Brain pericyte (primary cell): ENCODE measurements around the gene CES2.

ENCODE experiments used
- DNase-seq: peaks from one replicate; pipeline ENCODE4 v3.0.0-alpha.2; 2012; ENCODE audit warnings: low read depth, low spot score

CES2 gene

DNA sequence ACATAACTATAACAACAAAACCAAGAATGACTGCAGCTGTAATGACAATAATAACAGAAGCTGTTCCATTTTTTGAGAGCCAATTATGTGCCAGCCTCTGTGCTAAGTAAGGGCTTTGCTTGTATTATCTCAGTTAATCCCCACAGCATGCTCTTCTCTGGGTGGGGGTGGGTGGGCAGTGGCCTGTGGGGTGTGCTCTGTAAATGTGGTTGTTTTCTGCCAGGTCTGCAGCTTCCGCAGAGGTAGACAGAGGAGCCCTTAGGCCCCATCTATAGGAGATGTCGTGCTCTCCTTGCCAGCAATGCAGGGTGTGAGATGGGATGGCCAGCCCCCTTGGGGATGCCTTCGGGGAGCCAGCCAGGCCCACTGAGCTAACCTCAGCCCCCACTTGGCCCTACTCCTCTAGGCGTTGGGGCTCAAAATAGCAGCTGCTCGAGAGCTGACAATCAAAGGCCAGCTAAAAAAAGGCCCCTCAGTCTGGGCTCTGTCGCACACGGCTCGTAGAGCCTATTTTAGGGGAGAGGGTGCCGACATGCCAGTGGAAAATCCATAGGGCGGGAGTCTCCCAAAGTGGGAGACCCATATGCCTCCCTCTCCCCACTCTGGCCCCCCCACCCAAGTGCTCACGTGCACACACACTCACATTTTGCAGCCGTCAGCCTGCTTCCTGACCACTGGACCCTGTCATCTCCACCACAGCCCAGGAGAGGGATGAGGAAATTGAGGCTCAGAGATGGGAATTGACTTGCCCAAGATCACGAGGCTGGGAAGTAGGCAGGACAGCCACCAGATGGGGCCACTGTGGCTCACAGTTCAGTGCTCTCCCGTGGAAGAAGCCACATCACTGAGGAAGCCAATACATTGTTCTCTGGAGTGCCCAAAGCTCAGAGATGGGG is 32.4 kb upstream of the CES2 start:
- no peak for DNase-seq

DNA sequence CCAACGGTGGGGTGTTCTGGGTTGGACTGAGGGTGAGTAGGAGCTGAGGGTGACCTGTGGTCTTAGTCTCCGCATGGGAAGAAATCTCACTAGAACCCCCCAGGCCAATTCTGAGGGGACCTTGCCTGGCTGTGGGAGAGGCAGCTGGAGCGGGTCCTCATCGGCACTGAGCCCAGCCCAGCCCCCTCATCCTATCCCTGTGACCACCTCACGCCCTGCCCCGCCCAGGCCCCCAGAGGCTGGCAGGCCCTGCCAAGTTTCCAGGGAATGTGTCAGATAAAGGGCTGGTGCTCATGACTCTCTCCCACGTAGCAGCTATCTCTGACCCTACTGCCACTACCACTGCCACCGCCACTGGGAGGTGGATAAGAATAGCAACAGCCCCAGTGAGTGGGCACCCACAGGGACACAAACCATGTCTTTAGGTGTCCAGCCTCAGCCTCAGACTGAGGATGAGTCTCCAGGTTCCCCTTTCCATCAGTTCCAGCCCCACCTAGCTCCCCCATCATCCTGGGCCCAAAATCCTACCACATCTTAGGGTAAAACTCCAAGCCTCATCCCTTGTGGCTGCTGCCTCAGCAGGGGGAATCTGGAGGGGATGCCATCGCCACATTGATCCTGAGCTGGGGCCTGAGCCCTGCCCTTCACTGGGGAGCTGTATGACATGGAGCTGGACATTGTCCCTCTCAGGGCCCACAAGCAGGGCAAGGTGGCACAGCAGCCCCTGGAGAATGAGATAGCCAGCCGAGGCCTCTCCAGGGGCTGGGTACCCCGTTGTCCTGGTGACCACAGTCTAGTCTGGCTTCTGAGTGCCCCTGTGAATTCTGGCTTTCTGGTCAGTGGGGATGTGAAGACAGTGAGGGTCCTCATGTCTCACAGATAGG is 31.5 kb upstream of the CES2 start:
- no peak for DNase-seq

DNA sequence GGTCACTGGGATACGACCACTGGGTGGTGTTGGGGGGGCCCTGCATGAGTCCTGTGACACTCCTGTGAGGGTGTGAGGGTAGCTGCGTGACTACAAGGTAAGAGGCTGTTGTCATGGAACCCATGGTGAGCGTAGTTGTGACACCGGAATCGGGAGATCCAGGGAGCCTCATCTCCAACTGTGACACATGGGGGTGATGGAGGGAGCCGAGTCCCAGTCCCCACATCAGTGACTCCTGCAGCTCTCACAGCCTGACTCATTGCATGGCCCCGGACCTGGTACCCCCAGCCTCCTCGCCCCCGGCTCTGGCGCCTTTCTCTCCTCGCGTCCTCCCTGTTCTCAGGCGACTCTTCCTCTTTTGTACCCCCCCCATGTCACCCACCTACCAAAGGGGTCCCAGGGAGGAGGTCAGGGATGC is 30.9 kb upstream of the CES2 start:
- no peak for DNase-seq

DNA sequence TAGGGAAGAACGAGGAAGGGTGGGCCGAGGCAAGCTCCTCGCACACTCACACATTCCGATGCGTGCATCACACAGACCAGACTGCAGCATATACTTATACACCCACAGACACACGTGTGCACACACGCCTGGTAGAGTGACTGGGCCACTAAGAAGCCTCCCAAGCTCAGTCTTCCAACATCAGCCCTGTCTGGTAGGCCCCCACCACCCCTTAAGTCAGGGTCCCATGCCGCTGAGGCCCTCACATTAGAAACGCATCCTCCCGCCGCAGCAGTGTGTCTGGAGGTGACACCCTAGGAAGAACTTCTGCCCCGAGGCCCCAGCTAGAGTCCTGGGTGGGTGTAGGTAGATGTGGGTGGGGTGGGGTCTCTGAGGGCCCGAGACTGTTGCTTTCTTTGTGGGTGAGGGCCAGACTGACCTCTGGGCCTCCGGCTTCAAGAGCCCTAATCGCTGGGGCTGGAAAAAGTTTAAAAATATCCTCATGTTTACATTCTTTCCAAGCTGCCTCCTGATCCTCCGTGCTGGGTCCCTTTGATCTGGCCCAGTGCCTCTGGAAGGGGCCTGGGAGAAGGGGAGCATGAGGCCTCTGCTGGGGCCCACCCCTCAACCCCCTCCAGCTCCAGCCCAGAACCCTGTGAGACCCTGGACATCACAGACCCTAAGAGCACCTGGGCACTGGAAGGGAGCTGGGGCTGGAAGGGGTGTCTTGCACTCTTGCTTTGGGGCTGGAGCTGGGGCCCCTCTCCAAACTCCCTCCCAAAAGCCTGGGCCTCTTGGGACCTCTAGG is 30.3 kb upstream of the CES2 start:
- DNase-seq: no peak

DNA sequence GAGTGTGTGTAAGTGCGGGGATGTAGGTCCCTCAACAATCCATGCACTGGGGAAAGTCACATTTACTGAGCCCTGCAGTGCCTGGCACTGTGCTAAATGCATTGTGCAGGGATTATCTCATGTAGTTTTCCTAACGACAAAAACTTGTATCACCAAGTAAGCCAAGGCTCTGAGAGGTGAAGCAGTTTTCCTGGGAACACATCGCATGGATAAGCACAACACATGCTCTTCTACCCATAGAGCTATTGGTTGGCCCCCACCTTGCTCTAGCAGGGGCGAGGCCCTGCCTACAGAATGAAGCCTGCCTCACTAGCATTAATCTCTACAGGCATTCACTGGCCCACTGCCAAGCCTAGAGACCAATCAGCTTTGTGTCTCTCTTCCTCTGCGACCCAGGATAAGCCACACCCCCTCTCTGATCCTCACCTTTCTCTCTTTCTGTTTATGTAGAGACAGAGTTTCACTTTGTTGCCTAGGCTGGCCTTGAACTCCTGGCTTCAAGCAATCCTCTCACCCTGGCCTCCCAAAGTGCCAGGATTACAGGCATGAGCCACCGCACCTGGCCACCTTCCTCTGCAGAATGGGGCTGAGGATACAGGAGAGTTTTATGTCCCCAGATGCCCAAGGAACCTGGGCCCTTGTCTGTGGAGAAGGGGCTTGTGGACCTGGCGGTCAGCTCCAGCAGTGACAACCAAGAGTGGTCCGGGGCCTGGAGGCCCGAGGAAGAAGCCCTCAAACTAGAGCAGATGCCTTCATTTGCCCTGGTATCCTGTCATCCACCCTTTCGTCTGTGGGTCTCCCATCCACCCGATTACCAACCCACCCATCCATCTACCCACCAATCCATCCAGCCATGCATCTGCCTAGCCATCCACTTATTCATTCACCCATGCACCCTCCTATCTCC is 29.4 kb upstream of the CES2 start:
- no peak for DNase-seq

DNA sequence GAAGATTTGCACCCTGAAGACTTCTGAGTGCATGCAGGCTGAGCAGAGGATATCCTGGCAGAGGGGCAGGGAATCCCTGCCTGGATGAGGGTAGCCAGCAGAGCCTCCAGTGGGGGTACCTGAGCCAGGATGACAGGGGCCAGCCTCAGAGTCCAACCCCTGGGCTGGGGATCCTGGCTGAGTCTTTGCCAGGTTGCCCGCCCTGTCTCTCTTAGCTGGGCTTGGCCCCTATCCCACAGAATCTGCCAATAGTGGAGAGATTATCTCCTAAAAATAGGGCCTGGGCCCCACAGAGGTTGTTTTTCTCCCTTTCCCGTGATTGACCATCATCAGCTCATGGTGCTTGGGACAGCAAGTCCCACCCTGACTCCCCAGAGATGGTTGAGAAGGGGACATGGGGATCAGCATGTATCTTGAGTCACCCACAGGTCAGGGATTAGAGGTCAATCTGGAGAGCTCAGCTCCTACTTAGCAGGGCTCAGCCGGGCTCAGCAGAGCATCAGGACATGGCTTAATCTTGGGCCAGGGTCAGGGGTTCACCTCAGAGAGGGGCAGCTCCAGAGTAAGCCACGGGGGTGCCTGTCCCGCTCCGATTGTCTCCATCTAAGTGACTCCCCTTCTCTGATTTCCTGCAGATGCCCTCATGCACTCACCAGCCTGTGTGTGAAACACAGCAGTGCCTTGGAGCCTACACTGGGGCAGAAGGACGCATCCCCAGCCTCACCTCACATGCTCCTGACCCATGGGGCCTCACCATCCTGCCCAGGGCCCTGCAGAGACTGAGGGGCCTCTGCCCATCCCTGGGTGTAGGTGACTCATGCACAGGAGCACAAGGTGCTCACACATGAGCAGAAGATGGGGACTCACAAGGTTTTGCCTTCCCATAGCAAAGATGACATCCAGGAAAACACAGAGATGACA is 28.1 kb upstream of the CES2 start:
- DNase-seq: no peak

DNA sequence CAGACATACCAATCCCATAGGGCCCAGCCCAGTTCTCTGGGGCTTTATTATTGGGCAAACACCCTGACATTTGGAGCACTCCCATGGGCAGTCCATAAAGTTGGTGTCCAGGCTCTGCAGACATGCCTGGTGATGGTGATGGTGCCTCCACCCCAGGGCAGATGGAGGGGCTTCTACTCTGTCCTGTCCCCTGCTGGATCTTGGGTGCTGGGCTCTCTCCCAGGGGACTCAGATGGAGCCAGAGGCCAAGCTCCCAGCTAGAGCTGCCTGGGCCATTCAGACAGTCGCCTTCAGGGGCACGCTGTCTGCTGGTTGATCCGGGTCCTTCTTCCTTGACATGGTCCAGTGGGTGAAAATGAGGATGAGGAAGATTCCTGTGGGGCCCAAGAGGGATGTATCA is 27.2 kb upstream of the CES2 start:
- no peak for DNase-seq

DNA sequence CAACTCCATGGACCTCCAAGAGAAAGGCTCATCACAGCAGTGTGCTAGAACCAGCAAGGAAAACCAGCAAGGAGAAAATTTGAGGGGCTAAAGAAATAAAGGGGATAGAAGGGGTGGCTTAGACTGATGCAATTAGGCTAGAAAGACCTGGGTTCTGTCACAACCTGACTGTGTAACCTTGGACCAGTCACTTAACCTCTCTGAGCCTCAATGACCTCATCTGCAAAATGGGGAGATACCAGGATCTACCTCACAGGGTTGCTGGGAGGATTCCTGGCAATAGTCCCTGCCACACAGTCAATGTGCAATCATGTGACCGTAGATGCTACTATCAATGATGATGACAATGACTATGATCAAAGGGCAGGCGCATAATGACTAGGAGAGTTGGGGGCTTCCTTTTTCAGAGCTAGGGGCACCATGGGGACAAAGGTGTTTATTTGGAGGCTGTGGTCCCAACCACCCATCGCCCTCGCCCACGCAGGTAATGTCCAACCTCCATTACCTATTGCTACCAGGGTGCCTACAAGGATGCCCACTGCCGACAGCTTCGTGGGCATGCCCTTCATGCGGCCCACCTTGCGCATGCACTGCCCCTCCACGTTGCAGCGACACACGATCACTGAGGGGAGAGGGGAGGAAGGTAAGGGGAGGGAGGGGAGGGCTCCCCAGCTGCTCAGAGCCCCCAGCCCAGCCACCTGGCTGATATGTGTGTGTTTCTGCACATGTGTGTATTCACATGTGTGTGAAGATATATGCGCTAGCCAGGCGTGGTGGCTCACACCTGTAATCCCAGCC is 26.4 kb upstream of the CES2 start:
- no peak for DNase-seq

DNA sequence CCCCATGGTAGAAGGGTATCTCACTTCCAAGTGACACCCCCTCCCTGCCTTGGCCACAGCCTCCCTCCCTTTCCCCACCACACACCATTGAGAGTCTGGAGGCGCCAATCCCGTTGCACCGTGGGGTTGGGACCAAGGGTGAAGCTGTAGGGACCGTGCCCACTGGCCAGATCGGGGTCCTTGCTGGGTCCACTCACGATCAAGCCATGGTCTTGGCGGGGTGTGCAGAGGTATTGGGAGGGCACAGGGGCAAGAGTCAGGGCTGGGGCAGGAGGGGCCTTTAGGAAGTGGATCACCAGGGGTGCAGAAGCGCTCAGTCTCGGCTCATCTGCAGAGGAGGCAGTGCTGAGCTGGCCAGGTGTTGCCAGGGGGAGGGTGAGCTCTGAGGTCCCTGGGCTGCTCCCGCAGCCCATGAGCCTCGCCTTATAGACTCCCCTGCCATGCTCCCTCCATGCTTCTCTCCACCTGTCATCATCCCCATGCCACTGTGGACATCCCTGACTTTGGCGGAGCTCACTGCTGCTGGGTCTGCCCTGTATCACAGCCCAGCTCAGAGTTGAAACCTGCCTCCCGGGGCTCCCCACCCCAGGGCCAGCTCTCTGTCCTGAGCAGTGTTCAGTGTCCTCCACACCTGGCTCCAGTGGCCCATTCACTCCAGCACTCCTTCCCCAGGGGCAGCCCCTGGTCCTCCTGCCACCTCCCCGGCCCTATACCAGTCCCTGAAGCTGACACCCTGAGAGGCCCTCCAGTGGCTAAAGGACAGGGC is 25.0 kb upstream of the CES2 start:
- DNase-seq: no peak

DNA sequence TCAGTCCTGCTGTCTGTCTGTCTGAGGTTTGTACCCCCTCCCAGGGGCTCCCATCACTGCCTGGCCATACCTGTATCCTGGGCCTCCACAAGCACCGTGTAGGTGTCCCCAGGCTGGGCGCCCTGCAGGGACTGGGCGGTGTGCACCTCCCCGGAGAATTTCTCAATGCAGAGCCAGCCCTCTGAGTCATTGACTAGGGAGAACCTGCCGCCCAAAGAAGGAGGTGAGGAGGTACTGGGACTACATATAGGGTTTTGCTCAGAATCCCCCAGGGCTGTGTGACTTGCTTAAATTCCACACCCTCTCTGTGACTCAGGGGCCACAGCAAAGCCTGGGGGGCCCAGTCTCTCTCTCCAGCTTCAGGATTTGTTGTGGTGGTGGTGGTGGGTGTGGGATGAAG is 24.2 kb upstream of the CES2 start:
- DNase-seq: no peak

DNA sequence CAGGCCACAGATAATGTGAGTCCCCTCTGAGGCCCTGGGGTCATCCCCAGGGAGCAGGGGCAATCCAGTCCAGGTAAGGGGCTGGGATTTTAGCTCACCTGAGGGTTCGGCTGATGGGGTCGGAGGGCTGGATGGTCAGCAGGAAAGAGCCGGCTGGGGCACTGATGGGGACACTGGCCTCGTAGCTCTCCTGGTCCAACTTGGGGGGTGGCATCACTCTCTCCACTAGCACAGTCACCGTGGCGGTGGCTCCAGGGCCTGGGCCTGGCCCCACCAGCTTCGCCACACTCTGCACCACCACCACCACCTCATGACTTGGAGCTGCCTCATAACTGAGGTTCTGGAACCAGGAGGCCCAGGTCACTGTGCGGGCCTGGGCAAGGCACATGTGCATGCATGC is 23.5 kb upstream of the CES2 start:
- no peak for DNase-seq

DNA sequence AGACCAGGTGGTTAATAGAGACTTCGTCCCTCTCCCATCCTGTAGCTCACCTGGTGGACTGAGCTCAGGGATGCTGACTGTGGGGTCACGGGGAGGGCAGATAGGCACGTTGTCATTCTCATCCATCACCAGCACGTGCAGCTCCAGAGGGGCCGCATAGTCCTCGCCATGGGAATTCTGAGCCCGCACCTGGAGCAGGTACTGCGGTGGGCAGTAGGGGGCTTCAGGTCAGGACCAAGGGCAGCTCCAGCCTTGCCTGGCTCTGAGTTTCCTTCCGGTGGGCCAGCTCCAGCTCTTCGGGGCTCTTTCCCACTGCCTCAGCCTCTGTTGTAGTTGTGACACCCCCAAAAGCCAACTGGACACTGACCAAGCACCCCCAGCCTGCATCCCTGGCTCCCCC is 22.2 kb upstream of the CES2 start:
- no peak for DNase-seq

DNA sequence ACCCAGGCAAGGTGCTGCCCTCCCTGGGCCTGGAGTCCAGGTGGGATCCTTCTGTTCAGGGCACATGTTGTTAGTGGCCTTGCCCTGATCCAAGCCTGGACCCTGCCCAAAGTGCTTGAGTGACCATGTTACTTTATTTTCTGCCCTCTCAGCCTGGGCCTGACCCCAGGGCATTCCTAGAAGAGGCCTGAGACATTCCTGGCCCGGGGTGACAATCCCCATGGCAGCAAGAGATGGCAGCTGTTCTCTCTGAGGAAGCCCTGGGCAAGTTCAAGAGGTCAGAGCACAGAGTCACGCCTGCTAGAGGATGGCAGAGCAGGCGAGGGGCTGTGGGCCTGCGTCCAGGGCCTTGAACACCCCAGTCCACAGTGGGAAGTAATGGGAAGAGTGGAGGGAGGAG is 21.6 kb upstream of the CES2 start:
- no peak for DNase-seq

DNA sequence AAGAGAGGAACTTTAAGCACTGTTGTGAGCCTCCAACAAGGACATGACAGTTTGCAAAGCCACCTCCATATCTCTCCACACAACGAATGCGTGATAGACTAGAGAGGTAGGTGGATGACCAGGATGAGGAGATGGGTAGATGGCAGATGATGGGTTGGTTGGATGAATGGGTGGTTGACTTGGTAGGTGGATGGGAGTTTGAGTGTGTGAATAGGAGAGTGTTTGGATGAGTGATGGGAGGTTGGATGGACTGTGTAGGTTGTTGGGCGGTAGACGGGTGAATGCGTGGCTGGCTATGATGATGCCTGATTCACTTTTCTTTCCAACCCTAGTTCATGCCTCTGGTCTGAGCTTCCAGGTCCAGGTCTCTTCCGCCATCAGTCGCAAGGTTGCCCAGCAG is 20.8 kb upstream of the CES2 start:
- no peak for DNase-seq

DNA sequence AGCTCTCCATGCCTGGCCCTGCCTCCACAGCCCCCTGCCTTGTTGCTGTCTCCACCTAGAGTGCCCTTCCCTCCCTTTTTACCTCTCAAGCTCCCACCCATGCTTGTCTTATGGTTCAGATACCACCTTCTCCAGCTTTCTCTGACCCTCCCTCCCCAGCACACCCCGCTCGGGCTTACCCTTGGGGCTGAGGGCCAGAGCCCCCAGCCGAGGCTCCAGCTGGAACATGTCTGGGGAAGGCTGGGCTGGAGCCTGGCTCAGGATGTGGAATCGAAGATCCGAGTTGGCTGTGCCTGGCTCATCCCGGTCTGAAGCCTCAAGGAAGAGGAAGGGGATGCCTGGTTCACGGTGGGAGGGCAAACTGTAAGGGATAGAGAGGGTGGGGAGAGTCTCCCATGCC is 20.3 kb upstream of the CES2 start:
- DNase-seq: no peak

DNA sequence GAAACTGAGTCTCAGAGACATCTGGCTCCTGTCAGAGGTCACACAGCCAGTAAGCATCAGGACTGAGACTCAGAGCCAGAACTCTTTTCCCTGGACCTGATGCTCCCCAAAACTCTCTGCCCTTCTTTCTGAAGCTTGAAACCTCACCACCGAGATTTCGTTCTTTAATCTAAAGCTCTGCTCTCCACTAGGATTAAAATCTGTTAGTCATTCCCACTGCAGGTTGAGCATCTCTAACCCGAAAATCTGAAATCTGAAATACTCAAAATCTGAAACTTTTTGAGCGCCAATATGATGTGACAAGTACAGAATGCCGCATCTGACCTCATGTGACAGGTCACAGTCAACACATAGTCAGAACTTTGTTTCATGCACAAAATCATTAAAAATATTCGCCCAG is 18.8 kb upstream of the CES2 start:
- no peak for DNase-seq

DNA sequence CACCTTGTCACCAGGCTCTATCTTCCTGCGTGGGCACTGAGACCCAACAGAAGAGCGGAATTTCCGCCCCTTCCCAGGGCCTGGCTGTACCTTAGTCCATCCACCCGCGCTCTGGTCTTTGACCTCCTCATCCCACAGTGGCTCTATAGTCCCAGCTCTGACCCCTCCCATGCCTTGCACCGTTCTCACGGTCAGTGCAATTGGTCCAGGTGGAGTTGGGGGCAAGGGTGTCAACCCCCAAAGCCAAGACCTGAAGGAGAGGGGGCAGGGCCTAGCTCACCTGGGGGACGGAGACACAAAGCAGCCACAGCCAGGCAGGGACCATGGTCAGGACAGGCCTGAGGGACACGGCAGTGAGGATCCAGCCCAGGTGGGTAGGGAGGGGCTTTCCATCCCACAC is 17.6 kb upstream of the CES2 start:
- DNase-seq: no peak

DNA sequence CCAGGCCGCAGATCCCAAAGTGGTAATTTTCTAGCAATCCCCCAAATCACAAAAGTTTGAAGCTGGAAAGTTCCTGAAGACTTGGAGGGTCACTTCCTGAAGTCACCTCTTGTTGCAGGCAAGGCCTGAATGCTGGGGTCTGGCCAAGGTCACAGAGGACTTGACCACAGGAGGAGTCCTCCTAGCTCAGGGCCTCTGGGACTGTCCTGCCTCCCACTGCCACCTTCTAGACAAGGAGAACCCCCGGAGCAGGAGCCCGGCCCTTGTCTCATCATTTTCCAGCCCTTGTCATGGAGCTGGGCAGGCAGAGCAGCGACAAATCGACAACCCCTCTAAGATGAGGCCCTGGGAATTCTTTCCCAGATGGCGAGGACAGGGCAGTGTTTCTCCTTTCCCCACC is 17.0 kb upstream of the CES2 start:
- DNase-seq: no peak
